ENCODE data around the gene TOGARAM2.

The TOGARAM2 gene

DNA sequence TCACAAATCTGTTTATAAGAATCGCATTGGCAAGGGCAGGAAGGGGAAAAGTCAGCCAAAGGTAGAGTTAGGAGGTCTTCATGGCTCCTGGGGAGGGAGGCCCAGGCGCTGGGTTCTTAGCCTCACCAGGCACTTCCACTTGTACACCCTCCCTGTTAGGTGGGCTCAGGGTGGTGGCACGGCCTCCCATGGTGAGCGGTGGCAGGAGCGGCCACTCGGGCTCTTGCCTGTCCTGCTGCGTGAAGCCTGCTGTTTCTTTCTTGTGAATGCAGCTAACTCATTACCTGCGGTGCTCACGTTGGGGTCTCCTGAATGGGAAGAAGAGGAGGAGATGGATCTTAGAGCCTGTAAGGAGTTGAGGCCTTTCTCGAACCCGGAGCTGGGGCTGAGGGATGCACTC, 40.8 kb downstream of the TOGARAM2 start:
- no peak overlapping the region for H3K27ac ChIP-seq (ENCODE audit: extremely low read depth, low read depth, low read length)
- CTCF ChIA-PET = no interaction called here
- POLR2A ChIA-PET = no interaction called here
- no peak overlapping the region for H3K4me3 ChIP-seq (ENCODE audit: low read depth, low read length)
- H3K9me3 ChIP-seq (ENCODE audit: control insufficient read depth, insufficient read depth, low read depth, low read length) = no peaks in the 10 kb centered on the region
- no peak for TF ChIP-seq ZNF335 (tag by site-specific recombination; conservative IDR thresholded peaks at IDR 0.05)
- no peak for TF ChIP-seq ZNF677 (tag by site-specific recombination; IDR thresholded peaks at IDR 0.05)
- TF ChIP-seq SCRT1 (tag by site-specific recombination; IDR thresholded peaks at IDR 0.05; ENCODE audit: borderline replicate concordance) = no peak
- no peak for TF ChIP-seq ZNF138 (tag by site-specific recombination; IDR thresholded peaks at IDR 0.05; ENCODE audit: borderline replicate concordance)
- no peak for TF ChIP-seq ZNF670 (tag by site-specific recombination; IDR thresholded peaks at IDR 0.05; ENCODE audit: low read depth)
- TF ChIP-seq ZNF529 (tag by site-specific recombination; IDR thresholded peaks at IDR 0.05; ENCODE audit: insufficient replicate concordance) = no peak
- TF ChIP-seq YY2 (tag by site-specific recombination; IDR thresholded peaks at IDR 0.05) = no peak
- TF ChIP-seq, protein P1, sequence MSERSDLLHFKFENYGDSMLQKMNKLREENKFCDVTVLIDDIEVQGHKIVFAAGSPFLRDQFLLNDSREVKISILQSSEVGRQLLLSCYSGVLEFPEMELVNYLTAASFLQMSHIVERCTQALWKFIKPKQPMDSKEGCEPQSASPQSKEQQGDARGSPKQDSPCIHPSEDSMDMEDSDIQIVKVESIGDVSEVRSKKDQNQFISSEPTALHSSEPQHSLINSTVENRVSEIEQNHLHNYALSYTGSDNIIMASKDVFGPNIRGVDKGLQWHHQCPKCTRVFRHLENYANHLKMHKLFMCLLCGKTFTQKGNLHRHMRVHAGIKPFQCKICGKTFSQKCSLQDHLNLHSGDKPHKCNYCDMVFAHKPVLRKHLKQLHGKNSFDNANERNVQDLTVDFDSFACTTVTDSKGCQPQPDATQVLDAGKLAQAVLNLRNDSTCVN (tag by site-specific recombination; optimal IDR thresholded peaks at IDR 0.05) = no peak
- TF ChIP-seq, protein P2, sequence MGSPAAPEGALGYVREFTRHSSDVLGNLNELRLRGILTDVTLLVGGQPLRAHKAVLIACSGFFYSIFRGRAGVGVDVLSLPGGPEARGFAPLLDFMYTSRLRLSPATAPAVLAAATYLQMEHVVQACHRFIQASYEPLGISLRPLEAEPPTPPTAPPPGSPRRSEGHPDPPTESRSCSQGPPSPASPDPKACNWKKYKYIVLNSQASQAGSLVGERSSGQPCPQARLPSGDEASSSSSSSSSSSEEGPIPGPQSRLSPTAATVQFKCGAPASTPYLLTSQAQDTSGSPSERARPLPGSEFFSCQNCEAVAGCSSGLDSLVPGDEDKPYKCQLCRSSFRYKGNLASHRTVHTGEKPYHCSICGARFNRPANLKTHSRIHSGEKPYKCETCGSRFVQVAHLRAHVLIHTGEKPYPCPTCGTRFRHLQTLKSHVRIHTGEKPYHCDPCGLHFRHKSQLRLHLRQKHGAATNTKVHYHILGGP (tag by site-specific recombination; IDR thresholded peaks at IDR 0.05) = no peak
- TF ChIP-seq ZNF76 (tag by site-specific recombination; IDR thresholded peaks at IDR 0.05; ENCODE audit: borderline replicate concordance, low read depth) = no peak
- no peak for TF ChIP-seq ZNF658 (tag by site-specific recombination; IDR thresholded peaks at IDR 0.05)
- no peak for TF ChIP-seq ZNF624 (tag by site-specific recombination; IDR thresholded peaks at IDR 0.05)
- TF ChIP-seq, protein P3, sequence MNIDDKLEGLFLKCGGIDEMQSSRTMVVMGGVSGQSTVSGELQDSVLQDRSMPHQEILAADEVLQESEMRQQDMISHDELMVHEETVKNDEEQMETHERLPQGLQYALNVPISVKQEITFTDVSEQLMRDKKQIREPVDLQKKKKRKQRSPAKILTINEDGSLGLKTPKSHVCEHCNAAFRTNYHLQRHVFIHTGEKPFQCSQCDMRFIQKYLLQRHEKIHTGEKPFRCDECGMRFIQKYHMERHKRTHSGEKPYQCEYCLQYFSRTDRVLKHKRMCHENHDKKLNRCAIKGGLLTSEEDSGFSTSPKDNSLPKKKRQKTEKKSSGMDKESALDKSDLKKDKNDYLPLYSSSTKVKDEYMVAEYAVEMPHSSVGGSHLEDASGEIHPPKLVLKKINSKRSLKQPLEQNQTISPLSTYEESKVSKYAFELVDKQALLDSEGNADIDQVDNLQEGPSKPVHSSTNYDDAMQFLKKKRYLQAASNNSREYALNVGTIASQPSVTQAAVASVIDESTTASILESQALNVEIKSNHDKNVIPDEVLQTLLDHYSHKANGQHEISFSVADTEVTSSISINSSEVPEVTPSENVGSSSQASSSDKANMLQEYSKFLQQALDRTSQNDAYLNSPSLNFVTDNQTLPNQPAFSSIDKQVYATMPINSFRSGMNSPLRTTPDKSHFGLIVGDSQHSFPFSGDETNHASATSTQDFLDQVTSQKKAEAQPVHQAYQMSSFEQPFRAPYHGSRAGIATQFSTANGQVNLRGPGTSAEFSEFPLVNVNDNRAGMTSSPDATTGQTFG (tag by site-specific recombination; IDR thresholded peaks at IDR 0.05; ENCODE audit: borderline replicate concordance) = no peak
- no peak for TF ChIP-seq ZNF221 (tag by site-specific recombination; IDR thresholded peaks at IDR 0.05; ENCODE audit: borderline replicate concordance)
- TF ChIP-seq ZNF354C (tag by site-specific recombination; IDR thresholded peaks at IDR 0.05; ENCODE audit: borderline replicate concordance, low read depth) = no peak
- TF ChIP-seq IKZF3 (tag by site-specific recombination; IDR thresholded peaks at IDR 0.05) = no peak
- no peak for TF ChIP-seq ZNF585B (tag by site-specific recombination; IDR thresholded peaks at IDR 0.05)
- TF ChIP-seq ZNF239 (tag by site-specific recombination; IDR thresholded peaks at IDR 0.05) = no peak
- no peaks in the 10 kb centered on the region for H3K36me3 ChIP-seq (ENCODE audit: control insufficient read depth in 2 of 2, insufficient read depth in 1 of 2, low read length in 2 of 2)
- no peaks in the 10 kb centered on the region for H3K4me1 ChIP-seq (ENCODE audit: control insufficient read depth, insufficient read depth, low read length)

DNA sequence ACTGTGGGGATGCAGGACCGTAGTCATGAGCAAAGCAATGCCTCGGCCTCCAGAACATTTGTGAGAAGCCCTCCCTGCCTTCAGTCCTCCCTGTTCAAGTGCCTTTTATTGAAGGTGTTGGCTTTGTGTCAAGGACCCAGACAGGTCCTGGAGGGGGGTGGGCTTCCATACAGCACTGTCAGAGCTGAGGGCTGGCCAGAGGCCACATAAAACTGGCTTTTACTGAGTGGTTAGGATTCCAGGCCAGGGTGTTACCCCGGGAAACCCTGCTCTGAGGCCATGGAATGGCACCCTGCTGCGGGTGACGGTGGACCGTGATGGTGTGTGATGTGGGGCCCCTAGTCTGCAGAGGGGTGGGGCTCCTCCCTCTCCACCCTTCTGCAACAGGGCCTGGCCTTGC, 41.6 kb downstream of the TOGARAM2 start:
- ChIA-PET CTCF (no interaction called here), POLR2A (no interaction called here)
- Histone ChIP-seq H3K4me1 (ENCODE audit: control insufficient read depth, insufficient read depth, low read length) (no peaks in the 10 kb centered on the region), H3K9me3 (ENCODE audit: control insufficient read depth, insufficient read depth, low read depth, low read length) (no peaks in the 10 kb centered on the region), H3K36me3 (ENCODE audit: control insufficient read depth in 2 of 2, insufficient read depth in 1 of 2, low read length in 2 of 2) (no peaks in the 10 kb centered on the region), H3K4me3 (ENCODE audit: low read depth, low read length) (no peak overlapping the region), H3K27ac (ENCODE audit: extremely low read depth, low read depth, low read length) (no peak overlapping the region)
- no peak for TF ChIP-seq YY1 (tag by site-specific recombination; IDR thresholded peaks at IDR 0.05)
- TF ChIP-seq SCRT1 (tag by site-specific recombination; IDR thresholded peaks at IDR 0.05; ENCODE audit: borderline replicate concordance) = no peak
- TF ChIP-seq ZNF169 (tag by site-specific recombination; IDR thresholded peaks at IDR 0.05) = no peak
- TF ChIP-seq ZBTB17 (tag by site-specific recombination; IDR thresholded peaks at IDR 0.05) = no peak
- TF ChIP-seq, protein P4, sequence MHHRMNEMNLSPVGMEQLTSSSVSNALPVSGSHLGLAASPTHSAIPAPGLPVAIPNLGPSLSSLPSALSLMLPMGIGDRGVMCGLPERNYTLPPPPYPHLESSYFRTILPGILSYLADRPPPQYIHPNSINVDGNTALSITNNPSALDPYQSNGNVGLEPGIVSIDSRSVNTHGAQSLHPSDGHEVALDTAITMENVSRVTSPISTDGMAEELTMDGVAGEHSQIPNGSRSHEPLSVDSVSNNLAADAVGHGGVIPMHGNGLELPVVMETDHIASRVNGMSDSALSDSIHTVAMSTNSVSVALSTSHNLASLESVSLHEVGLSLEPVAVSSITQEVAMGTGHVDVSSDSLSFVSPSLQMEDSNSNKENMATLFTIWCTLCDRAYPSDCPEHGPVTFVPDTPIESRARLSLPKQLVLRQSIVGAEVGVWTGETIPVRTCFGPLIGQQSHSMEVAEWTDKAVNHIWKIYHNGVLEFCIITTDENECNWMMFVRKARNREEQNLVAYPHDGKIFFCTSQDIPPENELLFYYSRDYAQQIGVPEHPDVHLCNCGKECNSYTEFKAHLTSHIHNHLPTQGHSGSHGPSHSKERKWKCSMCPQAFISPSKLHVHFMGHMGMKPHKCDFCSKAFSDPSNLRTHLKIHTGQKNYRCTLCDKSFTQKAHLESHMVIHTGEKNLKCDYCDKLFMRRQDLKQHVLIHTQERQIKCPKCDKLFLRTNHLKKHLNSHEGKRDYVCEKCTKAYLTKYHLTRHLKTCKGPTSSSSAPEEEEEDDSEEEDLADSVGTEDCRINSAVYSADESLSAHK (tag by site-specific recombination; IDR thresholded peaks at IDR 0.05) = no peak
- TF ChIP-seq ZNF555 (tag by site-specific recombination; conservative IDR thresholded peaks at IDR 0.05) = no peak
- TF ChIP-seq, protein P5, sequence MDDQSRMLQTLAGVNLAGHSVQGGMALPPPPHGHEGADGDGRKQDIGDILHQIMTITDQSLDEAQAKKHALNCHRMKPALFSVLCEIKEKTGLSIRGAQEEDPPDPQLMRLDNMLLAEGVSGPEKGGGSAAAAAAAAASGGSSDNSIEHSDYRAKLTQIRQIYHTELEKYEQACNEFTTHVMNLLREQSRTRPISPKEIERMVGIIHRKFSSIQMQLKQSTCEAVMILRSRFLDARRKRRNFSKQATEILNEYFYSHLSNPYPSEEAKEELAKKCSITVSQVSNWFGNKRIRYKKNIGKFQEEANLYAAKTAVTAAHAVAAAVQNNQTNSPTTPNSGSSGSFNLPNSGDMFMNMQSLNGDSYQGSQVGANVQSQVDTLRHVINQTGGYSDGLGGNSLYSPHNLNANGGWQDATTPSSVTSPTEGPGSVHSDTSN (CRISPR knock-in tag; IDR thresholded peaks at IDR 0.05) = no peak
- TF ChIP-seq OSR2 (tag by site-specific recombination; IDR thresholded peaks at IDR 0.05) = no peak
- no peak for TF ChIP-seq ZNF292 (tag by site-specific recombination; IDR thresholded peaks at IDR 0.05; ENCODE audit: borderline replicate concordance, low read depth)
- no peak for TF ChIP-seq ZNF768 (tag by site-specific recombination; IDR thresholded peaks at IDR 0.05)
- no peak for TF ChIP-seq ZNF600 (tag by site-specific recombination; IDR thresholded peaks at IDR 0.05)
- no peak for TF ChIP-seq ZNF24 (tag by site-specific recombination; IDR thresholded peaks at IDR 0.05)
